Hematopoietic multipotent progenitor cell treated with erythropoietin and hydrocortisone succinate and interleukin-3 and kit ligand, for 4 days (in vitro differentiated cells): ENCODE results near the gene VWC2.
A peak's percentile ranks its signal among the peaks of the same experiment; 100 is the strongest.
"Not testable (repeated sequence)": the region's sequence is repeated elsewhere in the genome, so short reads cannot be mapped to it uniquely, and the experiment has no call there.

Experiments
- DNase-seq: peaks from one replicate; pipeline ENCODE4 v3.0.0-alpha.2; 2015

VWC2 gene

GRCh38 chr7:49787980-49788379 is 14.5 kb downstream of the VWC2 start:
- no peak for DNase-seq

GRCh38 chr7:49788455-49789059 is 15.1 kb downstream of the VWC2 start:
- DNase-seq: no peak

GRCh38 chr7:49789736-49790135 is 16.3 kb downstream of the VWC2 start:
- no peak for DNase-seq

GRCh38 chr7:49790209-49790608 is 16.8 kb downstream of the VWC2 start:
- DNase-seq: no peak

- DNase-seq: peak; percentile 70
Observed at GRCh38 chr7:49791088-49791741, 17.8 kb downstream of the VWC2 start.

- no peak for DNase-seq
Observed at GRCh38 chr7:49797987-49798660, 24.7 kb downstream of the VWC2 start.

GRCh38 chr7:49800031-49800430 is 26.6 kb downstream of the VWC2 start:
- DNase-seq: no peak

- no peak for DNase-seq
Observed at GRCh38 chr7:49802600-49802999, 29.2 kb downstream of the VWC2 start.

- DNase-seq: no peak
Observed at GRCh38 chr7:49803812-49804211, 30.4 kb downstream of the VWC2 start.

GRCh38 chr7:49805371-49806007 is 32.1 kb downstream of the VWC2 start:
- no peak for DNase-seq

- no peak for DNase-seq
Observed at GRCh38 chr7:49812534-49812933, 39.1 kb downstream of the VWC2 start.

- DNase-seq: no peak
Observed at GRCh38 chr7:49817279-49817678, 43.8 kb downstream of the VWC2 start.

GRCh38 chr7:49821181-49821580 is 47.7 kb downstream of the VWC2 start:
- DNase-seq: no peak

GRCh38 chr7:49822856-49823255 is 49.4 kb downstream of the VWC2 start:
- DNase-seq: no peak

- DNase-seq: no peak
Observed at GRCh38 chr7:49823566-49823965, 50.1 kb downstream of the VWC2 start.

GRCh38 chr7:49839863-49840645 is 66.6 kb downstream of the VWC2 start:
- DNase-seq: no peak

- DNase-seq: no peak
Observed at GRCh38 chr7:49840751-49841405, 67.4 kb downstream of the VWC2 start.

GRCh38 chr7:49845626-49846025 is 72.2 kb downstream of the VWC2 start:
- DNase-seq: no peak

GRCh38 chr7:49848211-49848841 is 74.9 kb downstream of the VWC2 start:
- DNase-seq: no peak

- no peak for DNase-seq
Observed at GRCh38 chr7:49850921-49851613, 77.6 kb downstream of the VWC2 start.

GRCh38 chr7:49851614-49851934 is 78.1 kb downstream of the VWC2 start:
- DNase-seq: not testable (repeated sequence)
